C4-2B (cell line): ENCODE data around the gene TMC2.

Source experiments
- CTCF ChIP-seq: fragments of 450-650 bp; conservative IDR thresholded peaks from 2 replicates; pipeline ENCODE4 v1.5.1; 2017; ENCODE audit warnings: mild to moderate bottlenecking
- ZFX ChIP-seq: fragments of 450-650 bp; IDR thresholded peaks from 2 replicates; pipeline ENCODE4 v1.6.1; 2017

- no peak for TF ChIP-seq CTCF
- no peak for TF ChIP-seq ZFX
Observed at GRCh38 chr20:2533118-2533517, 3.3 kb upstream of the TMC2 start.
